GM23338 (cell line): Measurements from ENCODE around the gene PLCG2. TPM values are rescaled to one million over a fixed set of nuclear protein-coding genes. Genes with fewer than 3 reads are reported as not detected.

Experiments used
- ATAC-seq: fragments of 200-7000 bp; cut with Tn5 transposase; 3 replicates; pipeline ENCODE4 v1.9.1; 2020
- DNase-seq: peaks from one replicate; pipeline ENCODE4 v3.0.0-alpha.2; 2015; ENCODE audit warnings: low spot score
- H2AFZ ChIP-seq: fragments of 200-600 bp; sonication (generic); 2 replicates; pipeline ENCODE4 v1.8.0; 2016; ENCODE audit warnings: antibody characterized with exemption, mild to moderate bottlenecking, moderate library complexity
- H3F3A ChIP-seq: fragments of 200-600 bp; sonication (generic); replicated peaks from 2 replicates; pipeline ENCODE4 v1.8.0; 2017; ENCODE audit warnings: antibody characterized with exemption, mixed run types, low read depth
- H3K27ac ChIP-seq: fragments of 200-600 bp; sonication (generic); 2 replicates; pipeline ENCODE4 v1.6.1; 2016; ENCODE audit warnings: low read depth
- H3K27me3 ChIP-seq: fragments of 200-600 bp; sonication (generic); 2 replicates; pipeline ENCODE4 v1.8.0; 2016; ENCODE audit warnings: mild to moderate bottlenecking, mixed run types, moderate library complexity; ENCODE audit not compliant: insufficient read depth
- H3K36me3 ChIP-seq: fragments of 200-600 bp; sonication (generic); 2 replicates; pipeline ENCODE4 v1.8.0; 2016; ENCODE audit warnings: mild to moderate bottlenecking; ENCODE audit not compliant: insufficient read depth
- H3K4me1 ChIP-seq: fragments of 200-600 bp; sonication (generic); 2 replicates; pipeline ENCODE4 v1.8.0; 2016; ENCODE audit warnings: mild to moderate bottlenecking, moderate library complexity; ENCODE audit not compliant: insufficient read depth
- H3K4me2 ChIP-seq: fragments of 200-600 bp; sonication (generic); 2 replicates; pipeline ENCODE4 v1.7.1; 2017; ENCODE audit warnings: mixed run types
- H3K4me3 ChIP-seq: fragments of 200-600 bp; sonication (generic); 2 replicates; pipeline ENCODE4 v1.6.1; 2016; ENCODE audit warnings: mixed run types
- H3K79me2 ChIP-seq: fragments of 200-600 bp; sonication (generic); replicated peaks from 2 replicates; pipeline ENCODE4 v1.8.0; 2017; ENCODE audit warnings: mild to moderate bottlenecking; ENCODE audit not compliant: insufficient read depth
- H3K9me2 ChIP-seq: fragments of 200-600 bp; sonication (generic); 2 replicates; pipeline ENCODE4 v1.8.0; 2017; ENCODE audit not compliant: insufficient read depth
- H4K20me1 ChIP-seq: fragments of 200-600 bp; sonication (generic); replicated peaks from 2 replicates; pipeline ENCODE4 v1.8.0; 2017; ENCODE audit warnings: mild to moderate bottlenecking; ENCODE audit not compliant: insufficient read depth
- H3K27ac Mint-ChIP-seq: 2 replicates; pipeline ENCODE4 v1.8.0; 2020; ENCODE audit warnings: inconsistent platforms, mild to moderate bottlenecking, moderate library complexity, mixed read lengths
- H3K27me3 Mint-ChIP-seq: 3 replicates; pipeline ENCODE4 v1.8.0; 2022; ENCODE audit warnings: low read depth, mild to moderate bottlenecking, moderate library complexity, mixed read lengths, inconsistent platforms; ENCODE audit not compliant: insufficient read depth, poor library complexity
- H3K36me3 Mint-ChIP-seq: 3 replicates; pipeline ENCODE4 v1.8.0; 2021; ENCODE audit warnings: low read depth, mild to moderate bottlenecking, inconsistent platforms, moderate library complexity, mixed read lengths
- H3K4me1 Mint-ChIP-seq: 3 replicates; pipeline ENCODE4 v1.8.0; 2020; ENCODE audit warnings: mild to moderate bottlenecking, inconsistent platforms, mixed read lengths
- H3K4me3 Mint-ChIP-seq: 3 replicates; pipeline ENCODE4 v1.8.0; 2021; ENCODE audit warnings: moderate library complexity, mild to moderate bottlenecking, inconsistent platforms, mixed read lengths
- H3K9me3 Mint-ChIP-seq: 3 replicates; pipeline ENCODE4 v1.8.0; 2020; ENCODE audit warnings: moderate library complexity, mild to moderate bottlenecking, inconsistent platforms, mixed read lengths
- CREB1 ChIP-seq: fragments of 250-450 bp; sonication (Bioruptor Pico); IDR thresholded peaks from 2 replicates; pipeline ENCODE4 v1.5.0; 2020; ENCODE audit warnings: low read depth, mild to moderate bottlenecking, moderate library complexity
- CTCF ChIP-seq, 2 experiments: fragments of 200-600 bp in 1 of 2; sonication (generic) in 1 of 2; conservative IDR thresholded peaks; 2 replicates each; pipeline versions ENCODE4 v1.5.1 to v1.6.1; 2016 to 2017; ENCODE audit warnings: antibody characterized with exemption in 2 of 2, low read depth in 2 of 2, mild to moderate bottlenecking in 2 of 2, moderate library complexity in 1 of 2
- EZH2phosphoT487 ChIP-seq: fragments of 200-600 bp; sonication (generic); IDR thresholded peaks from one replicate; pipeline ENCODE4 v1.8.1; 2018; ENCODE audit warnings: antibody characterized with exemption; ENCODE audit not compliant: unreplicated experiment
- JUNB ChIP-seq: IDR thresholded peaks from one replicate; pipeline ENCODE4 v1.6.1; 2016; ENCODE audit warnings: antibody characterized with exemption; ENCODE audit not compliant: unreplicated experiment
- NANOG ChIP-seq: IDR thresholded peaks from 2 replicates; pipeline ENCODE4 v1.6.1; 2016; ENCODE audit warnings: antibody characterized with exemption, borderline replicate concordance
- POLR2AphosphoS5 ChIP-seq: IDR thresholded peaks from 2 replicates; pipeline ENCODE4 v1.6.1; 2016; ENCODE audit warnings: antibody characterized with exemption, low read depth
- STAT1 ChIP-seq: IDR thresholded peaks from one replicate; pipeline ENCODE4 v1.6.1; 2016; ENCODE audit warnings: antibody characterized with exemption; ENCODE audit not compliant: unreplicated experiment
- ZNF114 ChIP-seq: fragments of 250-450 bp; sonication (Bioruptor Pico); IDR thresholded peaks from 2 replicates; pipeline ENCODE4 v1.5.0; 2020; ENCODE audit warnings: mild to moderate bottlenecking, moderate library complexity
- ZNF462 ChIP-seq: fragments of 250-450 bp; sonication (Bioruptor Pico); IDR thresholded peaks from 2 replicates; pipeline ENCODE4 v1.5.0; 2020; ENCODE audit warnings: mild to moderate bottlenecking, moderate library complexity
- polyA plus RNA-seq: library from polyadenylated mRNA; unstranded; fragments of >200 nt; fragmentation: Nextera tagmentation; extraction: Ambion mirVana; gene quantifications from 2 replicates; pipeline ENCODE4 v1.2.1, GENCODE V29; 2016
- total RNA-seq: library from RNA; depleted of rRNA; stranded (reverse); fragments of >200 nt; shearing (Covaris generic); gene quantifications from 2 replicates; pipeline ENCODE4 v1.2.3, GENCODE V29; 2014

PLCG2 gene
- total and polyA plus RNA-seq, 2 experiments from 2014 or later = 2.4 to 5.9 TPM

- no peak overlapping the region for H3K4me3 Mint-ChIP-seq
- Histone ChIP-seq H3K27me3 (no peaks in the 10 kb centered on the region), H2AFZ (no peak overlapping the region), H3K4me3 (no peak overlapping the region), H3K4me1 (no peaks in the 10 kb centered on the region), H4K20me1 (no peaks in the 10 kb centered on the region), H3K79me2 (no peaks in the 10 kb centered on the region), H3K9me2 (peaks cover 3% of the 10 kb centered on the region; the same call in 1 of the 2 replicates), H3F3A (no peaks in the 10 kb centered on the region), H3K36me3 (no peaks in the 10 kb centered on the region; the same call in 1 of the 2 replicates), H3K27ac (no peak overlapping the region), H3K4me2 (no peak overlapping the region)
- H3K27me3 Mint-ChIP-seq = peaks cover 5% of the 10 kb centered on the region
- no peaks in the 10 kb centered on the region for H3K9me3 Mint-ChIP-seq
- TF ChIP-seq POLR2AphosphoS5 (no peak), EZH2phosphoT487 (no peak)
- H3K36me3 Mint-ChIP-seq = no peaks in the 10 kb centered on the region
- ATAC-seq (no peak), DNase-seq (no peak)
- no peak overlapping the region for H3K27ac Mint-ChIP-seq
- H3K4me1 Mint-ChIP-seq = peaks cover 7% of the 10 kb centered on the region; the same call in 1 of the 3 replicates
These were observed 27.6 kb downstream of the PLCG2 start for GRCh38 chr16:81806696-81807095.

- DNase-seq (no peak), ATAC-seq (no peak)
- TF ChIP-seq CTCF (conservative IDR thresholded peaks at IDR 0.05; ENCODE audit: low read depth in 2 of 2) = no peak
- no peak for TF ChIP-seq JUNB
- no peak for TF ChIP-seq POLR2AphosphoS5
- TF ChIP-seq STAT1 = no peak
- no peak for TF ChIP-seq NANOG
- TF ChIP-seq ZNF114 (CRISPR knock-in tag) = no peak
- TF ChIP-seq EZH2phosphoT487 = no peak
- no peak for TF ChIP-seq ZNF462 (CRISPR knock-in tag)
- TF ChIP-seq CREB1 (CRISPR knock-in tag) = no peak
- Histone ChIP-seq H3K4me3 (no peak overlapping the region), H2AFZ (no peak overlapping the region), H3K4me1 (no peaks in the 10 kb centered on the region), H4K20me1 (no peaks in the 10 kb centered on the region), H3K9me2 (peaks cover 3% of the 10 kb centered on the region; the same call in 1 of the 2 replicates), H3F3A (no peaks in the 10 kb centered on the region), H3K27me3 (no peaks in the 10 kb centered on the region), H3K4me2 (no peak overlapping the region), H3K79me2 (no peaks in the 10 kb centered on the region), H3K36me3 (no peaks in the 10 kb centered on the region; the same call in 1 of the 2 replicates), H3K27ac (no peak overlapping the region)
- Mint-ChIP-seq H3K4me3 (no peak overlapping the region), H3K27me3 (peaks cover 5% of the 10 kb centered on the region), H3K36me3 (no peaks in the 10 kb centered on the region), H3K4me1 (peaks cover 7% of the 10 kb centered on the region; the same call in 1 of the 3 replicates), H3K27ac (no peak overlapping the region), H3K9me3 (0 out of 3 replicates have a peak, but pooled peaks cover 3% of the 10 kb centered on the region)
These were observed 28.8 kb downstream of the PLCG2 start for GRCh38 chr16:81807767-81808358.
